ENCODE results near the gene RPL26. TPM values are rescaled to one million over a fixed set of nuclear protein-coding genes. Genes with fewer than 3 reads are reported as not detected.
"Not testable (repeated sequence)": the region's sequence is repeated elsewhere in the genome, so short reads cannot be mapped to it uniquely, and the experiment has no call there.

The RPL26 gene
- total RNA-seq, 4 donors from 2014 or later, result 2,728 to 5,465 (median 3,162) TPM

- H3K4me3 ChIP-seq (replicated peaks in 1 of 3), result no peak overlapping the region
- no peaks in the 10 kb centered on the region for H3K36me3 ChIP-seq
- no peak overlapping the region for H3K27ac ChIP-seq
- no peaks in the 10 kb centered on the region for H3K4me1 ChIP-seq
- WGBS, 2 donors, result 54 to 57% methylated on average over 6 of the region's 6 CpGs
- H3K9me3 ChIP-seq, result no peaks in the 10 kb centered on the region
- DNase-seq, result no peak
- intact Hi-C loops (cut with DNase I), result no loop called here
- no peaks in the 10 kb centered on the region for H3K27me3 ChIP-seq
- TF ChIP-seq CTCF (IDR thresholded peaks at IDR 0.05), result no peak
- no peak for TF ChIP-seq POLR2A (IDR thresholded peaks at IDR 0.05)
These were observed 16.0 kb upstream of the RPL26 start for GRCh38 chr17:8398980-8399379.

DNA sequence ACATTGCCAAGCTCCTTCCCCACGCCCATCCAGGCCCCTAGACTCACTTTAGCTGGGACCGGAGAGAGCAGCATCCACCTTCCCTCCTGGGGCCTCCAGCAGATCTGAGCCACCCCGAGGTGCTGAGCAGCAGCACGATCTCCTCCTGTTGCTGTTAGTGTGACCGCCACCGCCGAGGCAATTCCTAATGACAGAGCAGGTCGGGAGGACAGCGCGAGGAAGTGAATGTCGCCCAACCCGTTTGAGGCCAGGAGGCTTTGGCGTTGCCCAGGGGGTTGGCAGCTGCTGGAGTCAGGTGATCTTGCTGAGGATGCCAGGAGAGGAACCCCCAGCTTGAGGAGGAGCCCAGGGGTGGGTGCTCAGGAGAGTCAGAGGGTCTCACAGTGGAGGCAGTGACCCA lies 14.6 kb upstream of the RPL26 start, which contains the start of gene RNF222:
Gene RNF222, minus strand, starts transcription at position 192 of the 400 bp plus-strand sequence. CDS start 4,366 bp downstream, outside the sequence.
- no peak within 1 kb of the TSS for H3K4me3 ChIP-seq (replicated peaks in 1 of 3)
- intact Hi-C loops (cut with DNase I), result no loop called here
- 39 to 69% methylated on average over 2 to 13 of the region's 13 CpGs for WGBS, 2 donors
- H3K4me1 ChIP-seq, result no peaks in the 10 kb centered on the region
- H3K36me3 ChIP-seq, result no peaks in the 10 kb centered on the region
- no peaks in the 10 kb centered on the region for H3K9me3 ChIP-seq
- H3K27me3 ChIP-seq, result no peaks in the 10 kb centered on the region
- H3K27ac ChIP-seq, result no peak within 1 kb of the TSS
- TF ChIP-seq POLR2A (IDR thresholded peaks at IDR 0.05) (no peak), CTCF (IDR thresholded peaks at IDR 0.05) (no peak)
- no peak for DNase-seq

- 81 to 86% methylated on average over 9 of the region's 9 CpGs for WGBS, 2 donors
- H3K27me3 ChIP-seq, DNase-seq: not testable (repeated sequence)
These were observed 11.5 kb upstream of the RPL26 start for GRCh38 chr17:8394497-8394896.

DNA sequence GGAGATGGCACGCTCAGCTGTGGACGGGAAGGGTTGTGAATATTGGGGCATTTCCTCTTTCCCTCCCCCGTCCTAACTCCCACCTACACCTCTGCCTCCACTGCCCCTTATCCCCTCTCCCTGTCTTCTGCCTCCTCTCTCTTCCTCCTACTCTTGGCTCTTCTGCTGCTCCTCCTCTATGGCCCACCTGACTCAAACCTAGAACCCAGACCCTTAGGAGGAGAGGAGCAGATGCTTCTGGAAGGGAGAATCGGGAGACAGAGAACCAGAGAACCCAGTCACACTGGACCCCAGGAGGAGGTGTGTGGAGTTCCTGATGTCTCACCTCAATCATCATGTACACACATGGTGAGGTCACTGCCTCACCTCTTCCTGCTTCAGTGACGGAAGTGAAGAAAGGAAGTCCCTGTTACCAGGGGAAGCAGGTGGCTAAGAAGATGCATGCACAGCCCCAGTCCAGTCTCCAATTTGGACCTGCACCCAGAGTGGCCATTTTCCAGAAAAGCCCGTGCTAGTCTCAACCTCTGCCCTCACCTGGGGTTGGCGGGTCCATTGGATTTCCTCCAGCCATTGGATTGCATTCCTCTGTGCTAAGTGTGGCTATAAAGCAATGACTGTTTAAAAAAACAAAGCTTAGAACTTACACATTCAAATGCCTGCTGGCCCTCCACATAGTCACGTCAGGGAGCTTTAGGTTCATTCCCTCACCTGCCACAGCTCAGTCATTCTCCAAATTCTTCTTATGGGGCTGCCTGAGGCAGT lies 10.7 kb upstream of the RPL26 start:
- no peak for TF ChIP-seq POLR2A (IDR thresholded peaks at IDR 0.05)
- TF ChIP-seq CTCF (IDR thresholded peaks at IDR 0.05), result no peak
- Histone ChIP-seq H3K27ac (no peak overlapping the region), H3K36me3 (no peaks in the 10 kb centered on the region), H3K27me3 (no peaks in the 10 kb centered on the region), H3K9me3 (no peaks in the 10 kb centered on the region), H3K4me1 (no peaks in the 10 kb centered on the region), H3K4me3 (replicated peaks in 1 of 3) (no peak overlapping the region)
- no peak for DNase-seq
- 52 to 62% methylated on average over 8 of the region's 8 CpGs for WGBS, 2 donors
- intact Hi-C loops (cut with DNase I), result no loop called here

More at GRCh38 chr17:8394497-8394896, 11.5 kb upstream of the RPL26 start:
- H3K36me3 ChIP-seq; H3K27ac ChIP-seq; H3K4me1 ChIP-seq; intact Hi-C loops (cut with DNase I); H3K4me3 ChIP-seq (replicated peaks in 1 of 3); H3K9me3 ChIP-seq: not testable (repeated sequence)

DNA sequence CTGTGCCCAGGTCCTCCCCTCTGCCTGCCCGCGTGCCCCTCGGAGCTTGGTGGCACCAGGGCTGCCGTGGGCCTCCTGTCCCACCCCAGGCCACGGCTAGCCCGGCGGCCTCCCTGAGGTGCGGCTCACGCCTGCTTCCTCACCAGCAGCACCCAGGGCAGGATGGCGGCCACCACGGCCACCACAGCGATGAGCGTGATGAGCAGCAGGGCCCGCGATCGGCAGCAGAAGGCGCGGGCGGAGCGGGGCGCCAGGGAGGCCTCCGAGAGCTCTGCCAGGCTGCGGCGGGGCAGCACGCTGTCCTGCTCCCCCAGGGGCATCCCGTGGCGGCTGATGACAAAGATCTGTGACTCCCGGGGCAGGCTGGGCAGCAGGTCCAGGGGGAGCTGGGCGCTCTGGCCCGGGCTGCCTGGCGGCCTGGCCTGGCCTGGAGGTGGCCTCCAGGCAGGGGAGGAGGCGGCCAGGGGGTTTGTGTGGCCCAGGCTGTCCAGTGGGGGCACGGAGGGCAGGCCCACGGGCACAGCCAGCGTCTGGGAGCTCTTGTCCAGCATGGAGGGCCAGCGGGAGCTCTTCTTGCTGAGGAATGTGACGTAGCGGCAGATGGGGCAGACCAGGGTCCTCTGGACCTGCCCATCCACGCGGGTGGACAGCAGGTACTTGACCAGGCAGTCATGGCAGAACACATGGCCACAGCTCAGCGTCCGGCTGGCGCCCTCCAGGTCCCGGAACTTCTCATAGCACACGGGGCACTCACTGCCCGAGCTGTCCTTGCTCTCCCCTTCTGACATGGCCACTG lies 9.9 kb upstream of the RPL26 start:
- Histone ChIP-seq H3K27me3 (no peaks in the 10 kb centered on the region), H3K4me1 (no peaks in the 10 kb centered on the region), H3K9me3 (no peaks in the 10 kb centered on the region), H3K4me3 (replicated peaks in 1 of 3) (no peak overlapping the region), H3K27ac (no peak overlapping the region), H3K36me3 (no peaks in the 10 kb centered on the region)
- 91 to 94% methylated on average over 24 to 33 of the region's 46 CpGs for WGBS, 2 donors
- TF ChIP-seq POLR2A (IDR thresholded peaks at IDR 0.05) (no peak), CTCF (IDR thresholded peaks at IDR 0.05) (no peak)
- no peak for DNase-seq
- intact Hi-C loops (cut with DNase I), result no loop called here

All from thyroid gland (tissue), 4 donors.